Measurements from ENCODE around the gene KRTAP10-12.

KRTAP10-12 gene

DNA sequence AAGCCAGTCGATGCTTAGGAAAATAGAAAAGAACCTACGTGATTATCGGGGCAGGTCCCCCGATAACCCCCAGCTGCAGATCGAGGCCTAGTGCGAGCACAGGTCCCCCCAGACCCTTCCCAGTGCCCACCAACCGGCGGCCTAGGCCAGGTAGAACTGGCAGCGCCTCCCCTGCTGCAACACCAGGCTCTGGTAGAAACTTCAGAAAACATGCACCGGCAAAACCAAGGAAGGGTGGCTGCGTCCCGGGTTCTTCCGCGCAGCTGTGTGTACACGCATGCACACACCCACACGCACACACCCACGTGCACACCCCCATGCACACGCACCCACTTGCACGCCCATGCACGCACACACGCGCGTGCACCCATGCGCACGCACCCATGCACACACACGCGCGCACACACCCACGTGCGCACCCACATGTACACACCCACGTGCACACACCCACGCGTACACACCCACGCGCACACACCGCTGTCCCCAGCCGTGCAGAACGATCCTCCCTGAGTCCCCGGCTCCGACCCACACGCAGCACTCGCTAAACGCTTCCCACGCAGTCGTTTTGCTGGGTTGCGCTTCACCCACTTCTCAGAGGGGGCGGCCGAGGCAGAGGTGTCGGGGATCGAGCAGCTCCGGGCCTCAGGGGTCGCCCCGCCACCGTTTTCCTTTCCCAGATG lies 9.2 kb downstream of the KRTAP10-12 start:
- peaks cover 0 to 39% (median 14%) of the 10 kb centered on the region in 11 experiments; a peak in 15 of 22 replicates for H4K20me1 ChIP-seq
- no peak overlapping the region for H3K27ac ChIP-seq
- H3K9me3 ChIP-seq (replicated peaks in 1 of 11), result peaks cover 20 to 32% (median 22%) of the 10 kb centered on the region in 11 experiments
- no peak overlapping the region for H3K9ac ChIP-seq
- no peak for TF ChIP-seq Cebpa-rat (IDR thresholded peaks at IDR 0.05)
- H3K4me3 ChIP-seq, result peak overlapping the region in 1 of 10 experiments; percentile 40; a peak in 1 of 20 replicates
- peaks cover 7 to 17% (median 12%) of the 10 kb centered on the region in 10 experiments; a peak in 16 of 20 replicates for H3K4me1 ChIP-seq
- H3K27me3 ChIP-seq, result peaks cover 84 to 100% (median 97%) of the 10 kb centered on the region in 11 experiments
- H3K4me2 ChIP-seq, result no peak overlapping the region
- no peaks in the 10 kb centered on the region for H3K36me3 ChIP-seq

DNA sequence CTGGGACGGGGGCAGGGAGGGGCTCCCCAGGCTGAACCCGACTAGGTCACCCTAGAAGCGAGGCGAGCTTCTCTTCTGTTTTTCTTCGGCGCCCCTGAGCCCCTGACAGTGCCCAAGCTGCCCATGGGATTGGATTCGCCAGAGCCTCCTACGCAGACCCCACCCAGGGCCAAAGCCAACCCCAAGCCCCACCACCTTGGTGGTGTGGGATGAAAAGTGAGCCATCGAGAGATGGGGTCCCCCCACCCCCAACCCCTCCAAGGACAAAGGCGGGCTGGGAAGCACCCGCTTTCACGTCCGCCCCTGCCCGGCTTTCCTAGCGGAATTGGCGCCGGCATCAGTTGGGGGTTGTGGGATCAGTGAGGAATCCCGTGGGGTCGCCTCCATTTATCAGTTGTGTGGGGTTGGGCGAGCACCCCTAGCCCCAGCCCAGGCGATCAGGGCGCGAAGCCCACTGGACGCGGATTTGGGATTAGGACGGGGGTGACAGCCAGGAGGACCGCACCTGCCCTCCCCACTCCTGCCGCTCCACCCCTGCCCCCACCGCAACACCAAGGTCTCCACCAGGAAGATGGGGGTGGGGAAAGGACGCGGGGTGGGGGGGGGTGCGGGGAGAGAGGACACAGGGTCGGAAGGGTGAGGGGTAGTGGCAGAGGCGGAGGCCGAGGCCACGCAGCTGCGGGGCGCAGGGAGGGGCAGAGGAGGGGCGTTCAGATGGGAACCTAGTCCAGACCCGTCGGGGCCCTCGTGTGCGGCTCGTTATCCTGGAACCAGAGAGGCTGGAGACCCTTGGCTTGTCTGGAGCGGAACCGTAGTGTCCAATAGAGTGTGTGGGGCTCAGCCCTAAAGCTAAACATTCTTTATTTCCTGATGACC lies 10.0 kb downstream of the KRTAP10-12 start:
- Histone ChIP-seq H4K20me1 (peaks cover 0 to 45% (median 20%) of the 10 kb centered on the region in 11 experiments; a peak in 15 of 22 replicates), H3K36me3 (no peaks in the 10 kb centered on the region), H3K9me3 (replicated peaks in 1 of 11) (peaks cover 20 to 32% (median 22%) of the 10 kb centered on the region in 11 experiments), H3K4me2 (no peak overlapping the region), H3K27ac (no peak overlapping the region), H3K27me3 (peaks cover 85 to 100% (median 97%) of the 10 kb centered on the region in 11 experiments), H3K4me3 (no peak overlapping the region), H3K4me1 (peaks cover 7 to 17% (median 12%) of the 10 kb centered on the region in 10 experiments; a peak in 15 of 20 replicates), H3K9ac (no peak overlapping the region)
- TF ChIP-seq Cebpa-rat (IDR thresholded peaks at IDR 0.05), result no peak

DNA sequence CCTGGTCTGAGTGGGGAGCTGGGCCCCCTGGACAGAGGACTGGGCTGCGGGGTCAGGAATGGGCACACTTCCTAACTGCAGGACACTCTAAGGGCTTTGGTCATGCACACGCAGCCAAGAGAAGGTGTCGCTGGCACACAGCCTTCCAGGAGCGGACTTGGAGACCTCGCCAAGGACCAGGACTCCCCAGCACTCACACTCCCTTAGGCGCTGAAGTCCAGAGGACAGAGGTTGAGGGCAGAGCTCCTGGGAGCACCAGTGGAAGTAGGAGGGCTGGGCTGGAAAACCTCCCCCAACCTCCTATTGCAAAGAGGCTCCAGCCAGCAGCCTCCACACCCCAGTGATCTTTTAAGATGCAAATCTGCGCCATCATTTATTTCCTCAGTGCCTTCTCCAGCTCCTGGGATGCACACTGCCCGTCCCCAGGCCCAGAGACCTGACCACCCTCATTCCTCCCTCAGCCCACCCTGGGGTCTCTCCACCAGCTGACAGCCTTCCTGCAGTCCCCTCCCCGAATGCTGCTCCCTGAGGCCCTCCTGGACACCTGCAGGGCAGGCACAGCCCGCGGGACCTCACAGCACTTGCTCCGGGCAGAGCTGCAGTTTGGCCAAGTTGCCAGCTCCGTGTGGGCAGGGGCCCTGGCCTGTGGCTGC lies 11.4 kb downstream of the KRTAP10-12 start:
- H3K4me3 ChIP-seq, result no peak overlapping the region
- no peak overlapping the region; a peak in 1 of 22 replicates for H3K4me2 ChIP-seq
- no peak for TF ChIP-seq Cebpa-rat (IDR thresholded peaks at IDR 0.05)
- peaks cover 7 to 24% (median 19%) of the 10 kb centered on the region in 10 experiments; a peak in 16 of 20 replicates for H3K4me1 ChIP-seq
- H3K36me3 ChIP-seq, result no peaks in the 10 kb centered on the region
- no peak overlapping the region for H3K9ac ChIP-seq
- H4K20me1 ChIP-seq, result peaks cover 0 to 46% (median 21%) of the 10 kb centered on the region in 11 experiments; a peak in 14 of 22 replicates
- H3K27ac ChIP-seq, result no peak overlapping the region
- H3K9me3 ChIP-seq (replicated peaks in 1 of 11), result peaks cover 20 to 36% (median 22%) of the 10 kb centered on the region in 11 experiments
- peaks cover 89 to 100% (median 97%) of the 10 kb centered on the region in 11 experiments for H3K27me3 ChIP-seq

DNA sequence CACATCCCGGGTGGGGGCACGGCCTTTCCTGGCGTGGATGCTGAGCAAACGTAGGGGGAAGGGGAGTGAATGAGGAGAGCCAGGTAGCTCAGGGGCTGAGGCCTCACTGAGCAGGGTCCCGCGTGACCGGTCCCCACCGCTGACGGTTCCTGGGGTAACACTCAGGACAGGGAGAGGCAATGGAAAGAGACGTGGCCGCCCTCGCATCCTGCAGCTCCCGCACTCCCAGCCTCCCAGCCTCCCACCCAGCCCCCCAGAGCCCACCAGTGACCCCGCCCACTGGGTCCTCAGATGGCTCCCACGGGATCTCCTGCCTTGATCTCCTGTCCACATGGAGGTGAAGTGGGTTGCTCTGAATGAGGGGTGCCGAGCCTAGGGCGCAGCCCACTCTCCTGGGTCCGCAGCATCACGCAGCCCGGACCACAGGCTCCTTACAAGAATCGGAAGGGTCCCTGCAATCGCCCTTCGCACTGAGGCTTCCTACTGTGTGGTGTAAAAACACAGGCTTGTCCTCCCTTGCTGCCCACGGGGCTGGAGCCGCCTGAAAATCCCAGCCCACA lies 12.0 kb downstream of the KRTAP10-12 start:
- Histone ChIP-seq H3K9ac (no peak overlapping the region), H3K4me3 (peak overlapping the region in 3 of 10 experiments; percentile 22 to 27 (median 22); a peak in 2 of 20 replicates), H3K36me3 (no peaks in the 10 kb centered on the region), H3K9me3 (replicated peaks in 1 of 11) (peaks cover 20 to 42% (median 22%) of the 10 kb centered on the region in 11 experiments), H3K4me1 (peaks cover 7 to 24% (median 19%) of the 10 kb centered on the region in 10 experiments; a peak in 16 of 20 replicates), H4K20me1 (peaks cover 0 to 46% (median 21%) of the 10 kb centered on the region in 11 experiments; a peak in 14 of 22 replicates), H3K27ac (no peak overlapping the region), H3K27me3 (peaks cover 89 to 100% (median 97%) of the 10 kb centered on the region in 11 experiments), H3K4me2 (peak overlapping the region in 9 of 11 experiments; percentile 30 to 84 (median 48); a peak in 16 of 22 replicates)
- no peak for TF ChIP-seq Cebpa-rat (IDR thresholded peaks at IDR 0.05)

DNA sequence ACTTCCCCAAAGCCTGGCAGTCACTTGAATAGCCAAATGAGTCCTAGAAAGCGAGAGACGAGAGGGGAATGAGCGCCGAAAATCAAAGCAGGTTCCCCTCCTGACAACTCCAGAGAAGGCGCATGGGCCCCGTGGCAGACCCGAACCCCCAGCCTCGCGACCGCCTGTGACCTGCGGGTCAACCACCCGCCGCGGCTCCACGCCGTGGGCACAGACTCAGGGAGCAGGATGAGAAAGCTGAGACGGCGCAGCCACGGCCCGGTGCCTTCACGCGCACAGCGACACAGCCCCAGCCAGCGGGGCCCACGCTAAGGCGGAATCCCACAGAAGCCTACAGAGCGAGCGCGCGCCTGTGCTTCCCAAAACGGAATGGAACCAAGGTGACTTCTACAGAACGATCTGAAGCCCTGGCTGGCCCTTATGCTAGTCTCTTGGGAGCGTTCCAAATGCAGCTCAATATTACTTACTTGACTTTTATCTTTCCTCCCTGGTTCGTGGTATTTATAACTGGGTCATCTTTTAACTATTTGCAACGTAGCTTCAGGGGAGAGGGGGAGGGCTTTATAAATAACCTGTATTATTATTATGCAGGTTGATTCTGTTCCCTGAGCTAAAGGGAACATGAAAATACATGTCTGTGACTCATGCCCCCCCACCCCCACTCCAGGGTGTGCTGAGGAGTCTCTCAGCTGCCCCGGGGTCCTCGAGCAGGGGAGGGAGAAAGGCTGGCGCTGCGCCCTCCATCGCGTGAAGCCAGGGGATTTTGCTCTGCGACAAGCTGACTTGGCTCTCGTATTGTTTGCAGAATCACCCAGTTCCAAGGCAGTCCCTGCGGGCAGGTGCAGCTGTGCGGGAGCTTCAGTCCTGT lies 12.7 kb downstream of the KRTAP10-12 start:
- Histone ChIP-seq H3K4me1 (peaks cover 7 to 24% (median 19%) of the 10 kb centered on the region in 10 experiments; a peak in 16 of 20 replicates), H4K20me1 (peaks cover 0 to 46% (median 21%) of the 10 kb centered on the region in 11 experiments; a peak in 14 of 22 replicates), H3K4me2 (peak overlapping the region in 9 of 11 experiments; percentile 30 to 84 (median 48); a peak in 17 of 22 replicates), H3K27ac (no peak overlapping the region), H3K9ac (no peak overlapping the region), H3K4me3 (peak overlapping the region in 3 of 10 experiments; percentile 22 to 27 (median 22); a peak in 4 of 20 replicates), H3K9me3 (replicated peaks in 1 of 11) (peaks cover 17 to 38% (median 19%) of the 10 kb centered on the region in 11 experiments), H3K27me3 (peaks cover 87 to 100% (median 97%) of the 10 kb centered on the region in 11 experiments), H3K36me3 (no peaks in the 10 kb centered on the region)
- TF ChIP-seq Cebpa-rat (IDR thresholded peaks at IDR 0.05), result no peak

DNA sequence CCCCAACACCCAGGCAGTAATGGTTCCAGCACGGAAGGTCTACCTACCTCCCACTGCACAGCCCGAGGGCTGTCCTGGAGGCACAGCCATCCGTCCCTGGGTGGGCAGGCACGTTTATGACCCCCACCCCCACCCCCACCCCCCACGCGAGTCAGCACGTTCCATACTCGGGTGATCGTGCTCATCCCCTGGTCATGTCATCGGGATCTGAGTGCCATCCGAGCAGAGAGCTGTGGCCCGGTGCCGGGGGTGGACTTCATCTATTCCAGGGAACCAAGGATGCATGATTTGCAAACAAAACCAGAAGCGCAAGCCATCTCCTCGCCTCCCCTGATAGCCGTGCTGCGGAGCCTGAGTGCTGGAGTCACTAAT lies 13.3 kb downstream of the KRTAP10-12 start:
- Histone ChIP-seq H4K20me1 (peaks cover 0 to 46% (median 21%) of the 10 kb centered on the region in 11 experiments; a peak in 14 of 22 replicates), H3K9ac (no peak overlapping the region), H3K4me1 (peaks cover 7 to 25% (median 21%) of the 10 kb centered on the region in 10 experiments; a peak in 16 of 20 replicates), H3K9me3 (replicated peaks in 1 of 11) (peaks cover 14 to 33% (median 15%) of the 10 kb centered on the region in 11 experiments), H3K36me3 (no peaks in the 10 kb centered on the region), H3K4me2 (no peak overlapping the region), H3K4me3 (no peak overlapping the region), H3K27ac (no peak overlapping the region), H3K27me3 (peaks cover 90 to 100% (median 97%) of the 10 kb centered on the region in 11 experiments)
- no peak for TF ChIP-seq Cebpa-rat (IDR thresholded peaks at IDR 0.05)

DNA sequence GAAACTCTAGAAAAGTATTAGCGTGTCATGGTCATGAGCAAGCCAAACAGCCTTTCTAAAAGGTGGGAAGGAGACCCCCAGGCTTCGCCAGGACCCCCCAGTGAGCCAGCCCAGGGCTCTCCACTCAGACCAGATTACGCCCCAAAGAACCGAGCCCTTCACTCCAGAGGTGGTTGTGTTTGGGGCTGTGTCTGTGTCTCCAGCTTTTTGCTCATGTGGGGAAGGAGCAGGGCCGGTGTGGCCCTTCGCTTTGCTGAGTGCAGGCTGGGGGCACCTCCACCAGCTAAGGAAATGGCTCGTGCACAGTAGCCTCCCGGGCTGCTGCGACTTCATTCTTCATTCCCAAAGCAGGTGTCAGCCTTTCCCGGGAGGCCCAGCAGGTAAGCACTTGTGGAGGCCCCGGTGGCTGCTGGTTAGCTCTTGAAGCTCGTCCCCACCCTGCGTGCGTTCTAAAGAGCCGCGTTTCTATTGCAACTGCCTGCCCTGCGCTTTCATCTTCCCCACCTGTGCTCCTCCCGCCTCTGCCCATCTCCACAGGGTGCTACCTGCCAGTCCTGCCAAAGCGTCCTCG lies 13.9 kb downstream of the KRTAP10-12 start:
- H3K36me3 ChIP-seq, result no peaks in the 10 kb centered on the region
- H3K4me1 ChIP-seq, result peaks cover 7 to 27% (median 21%) of the 10 kb centered on the region in 10 experiments; a peak in 16 of 20 replicates
- no peak overlapping the region for H3K4me2 ChIP-seq
- H3K27me3 ChIP-seq, result peaks cover 90 to 100% (median 99%) of the 10 kb centered on the region in 11 experiments
- no peak overlapping the region for H3K27ac ChIP-seq
- no peak overlapping the region for H3K4me3 ChIP-seq
- no peak for TF ChIP-seq Cebpa-rat (IDR thresholded peaks at IDR 0.05)
- no peak overlapping the region for H3K9ac ChIP-seq
- peaks cover 11 to 31% (median 12%) of the 10 kb centered on the region in 11 experiments for H3K9me3 ChIP-seq (replicated peaks in 1 of 11)
- peaks cover 0 to 46% (median 21%) of the 10 kb centered on the region in 11 experiments; a peak in 14 of 22 replicates for H4K20me1 ChIP-seq
